Tibial nerve (tissue), 4 donors: Measurements from ENCODE around the gene CARMIL1. TPM values are rescaled to one million over a fixed set of nuclear protein-coding genes. Genes with fewer than 3 reads are reported as not detected.

ENCODE experiments used
- DNase-seq, 2 donors: peaks; one replicate each; pipeline ENCODE4 v3.0.0-alpha.2; 2019; ENCODE audit warnings: low spot score in 2 of 2
- H3K27ac ChIP-seq, 4 donors: fragments of 200-600 bp; sonication (generic) in 3 of 4; one replicate each; pipeline ENCODE4 v1.5.1; 2017 to 2019; ENCODE audit warnings: mild to moderate bottlenecking in 1 of 4
- H3K27me3 ChIP-seq, 2 donors: fragments of 200-600 bp; sonication (generic) in 1 of 2; one replicate each; pipeline versions ENCODE4 v1.5.1 to v1.6.0; 2017 to 2019
- H3K36me3 ChIP-seq, 3 donors: fragments of 200-600 bp; sonication (generic); one replicate each; pipeline ENCODE4 v1.5.1; 2018 to 2019
- H3K4me1 ChIP-seq, 4 donors: fragments of 200-600 bp; sonication (generic) in 3 of 4; one replicate each; pipeline ENCODE4 v1.5.1; 2017 to 2019
- H3K4me3 ChIP-seq, 4 donors: fragments of 200-600 bp; sonication (generic) in 3 of 4; one replicate each; pipeline ENCODE4 v1.5.1; 2017 to 2019; ENCODE audit warnings: mild to moderate bottlenecking in 1 of 4, moderate library complexity in 1 of 4
- H3K9me3 ChIP-seq, 4 donors: fragments of 200-600 bp; sonication (generic) in 3 of 4; one replicate each; pipeline ENCODE4 v1.5.1; 2017 to 2019
- EP300 ChIP-seq, 2 donors: sonication (generic); formaldehyde crosslinking; IDR thresholded peaks; one replicate each; pipeline ENCODE4 v1.6.1; 2017; ENCODE audit warnings: antibody characterized with exemption in 2 of 2, mild to moderate bottlenecking in 1 of 2
- POLR2A ChIP-seq, 2 donors: fragments of 450-650 bp; IDR thresholded peaks; one replicate each; pipeline ENCODE4 v1.6.1; 2017; ENCODE audit warnings: antibody characterized with exemption in 2 of 2, mild to moderate bottlenecking in 2 of 2, moderate library complexity in 2 of 2
- WGBS, 2 donors: methylation state at CpG; one replicate each; pipeline ENCODE4 v1.1.5; 2018; 5-methylcytosine and 5-hydroxymethylcytosine counted together
- total RNA-seq, 4 donors: library from RNA; depleted of rRNA; stranded (reverse); fragments of >200 nt; gene quantifications; one replicate each; pipeline ENCODE4 v1.1.0, GENCODE V29; 2016
- TF ChIP-seq, protein P1 (sequence below), 5 experiments: fragments of 200-600 bp in 3 of 5; fragments of 450-650 bp in 2 of 5; sonication (generic) in 3 of 5; IDR thresholded peaks; one replicate each; pipeline ENCODE4 v1.5.1; 2016 to 2019; ENCODE audit warnings: antibody characterized with exemption in 5 of 5, mild to moderate bottlenecking in 3 of 5, moderate library complexity in 2 of 5

CARMIL1 gene
- total RNA-seq, 4 donors from 2014 or later: 29.1 to 43.5 (median 34.1) TPM

DNA sequence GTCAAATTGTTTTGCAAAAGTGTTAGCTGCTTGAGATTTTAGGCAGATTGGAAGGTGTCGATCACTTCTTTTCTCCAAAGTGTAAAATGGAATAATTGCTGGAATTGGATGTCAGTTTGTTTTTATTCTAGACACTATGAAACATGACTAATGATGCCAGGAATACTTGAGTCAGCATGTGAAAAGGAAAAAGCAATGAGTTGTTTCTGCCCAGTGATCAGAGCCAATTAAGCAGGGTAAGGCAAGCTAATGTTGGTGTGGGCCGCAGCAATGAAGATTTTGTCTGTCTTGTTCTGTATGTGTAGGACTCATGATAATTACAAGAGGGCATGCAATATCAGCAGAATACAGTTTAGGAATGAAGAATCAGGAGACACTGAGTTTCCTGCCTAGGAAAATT is 110.3 kb downstream of the CARMIL1 start:
- Histone ChIP-seq H3K27ac (no peak overlapping the region), H3K36me3 (no peaks in the 10 kb centered on the region), H3K27me3 (no peaks in the 10 kb centered on the region), H3K4me1 (peaks cover 0 to 13% (median 0%) of the 10 kb centered on the region in 4 donors), H3K9me3 (no peaks in the 10 kb centered on the region), H3K4me3 (no peak overlapping the region)
- DNase-seq: no peak
- TF ChIP-seq, protein P1, sequence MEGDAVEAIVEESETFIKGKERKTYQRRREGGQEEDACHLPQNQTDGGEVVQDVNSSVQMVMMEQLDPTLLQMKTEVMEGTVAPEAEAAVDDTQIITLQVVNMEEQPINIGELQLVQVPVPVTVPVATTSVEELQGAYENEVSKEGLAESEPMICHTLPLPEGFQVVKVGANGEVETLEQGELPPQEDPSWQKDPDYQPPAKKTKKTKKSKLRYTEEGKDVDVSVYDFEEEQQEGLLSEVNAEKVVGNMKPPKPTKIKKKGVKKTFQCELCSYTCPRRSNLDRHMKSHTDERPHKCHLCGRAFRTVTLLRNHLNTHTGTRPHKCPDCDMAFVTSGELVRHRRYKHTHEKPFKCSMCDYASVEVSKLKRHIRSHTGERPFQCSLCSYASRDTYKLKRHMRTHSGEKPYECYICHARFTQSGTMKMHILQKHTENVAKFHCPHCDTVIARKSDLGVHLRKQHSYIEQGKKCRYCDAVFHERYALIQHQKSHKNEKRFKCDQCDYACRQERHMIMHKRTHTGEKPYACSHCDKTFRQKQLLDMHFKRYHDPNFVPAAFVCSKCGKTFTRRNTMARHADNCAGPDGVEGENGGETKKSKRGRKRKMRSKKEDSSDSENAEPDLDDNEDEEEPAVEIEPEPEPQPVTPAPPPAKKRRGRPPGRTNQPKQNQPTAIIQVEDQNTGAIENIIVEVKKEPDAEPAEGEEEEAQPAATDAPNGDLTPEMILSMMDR (IDR thresholded peaks at IDR 0.05): no peak
- no peak for TF ChIP-seq POLR2A (IDR thresholded peaks at IDR 0.05)
- peak in 1 of 2 donors; percentile 57 for TF ChIP-seq EP300 (IDR thresholded peaks at IDR 0.05)
- WGBS, 2 donors: 51 to 56% methylated on average over 2 of the region's 2 CpGs

DNA sequence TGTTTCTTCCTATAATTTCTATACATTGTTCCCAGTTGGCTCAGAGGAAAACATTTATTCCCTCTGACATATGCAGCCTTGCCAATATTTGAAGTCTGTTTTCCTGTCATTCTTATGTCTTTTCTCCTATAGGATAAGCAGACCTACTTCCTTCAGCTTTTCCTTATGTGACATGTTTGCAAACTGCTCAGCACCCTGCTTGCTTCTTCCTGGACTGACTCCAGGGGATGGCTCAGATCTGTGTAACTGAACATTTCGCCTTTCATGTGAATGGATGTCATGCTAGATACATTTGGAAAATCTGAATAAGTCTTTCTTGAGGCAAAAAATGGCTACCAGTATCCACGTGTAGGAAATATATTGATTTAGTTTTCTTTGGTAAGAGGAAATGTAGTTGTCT is 113.2 kb downstream of the CARMIL1 start:
- H3K27ac ChIP-seq: no peak overlapping the region
- 60 to 62% methylated on average over 2 of the region's 2 CpGs for WGBS, 2 donors
- no peak overlapping the region for H3K4me3 ChIP-seq
- no peaks in the 10 kb centered on the region for H3K36me3 ChIP-seq
- H3K9me3 ChIP-seq: no peaks in the 10 kb centered on the region
- no peak for TF ChIP-seq POLR2A (IDR thresholded peaks at IDR 0.05)
- TF ChIP-seq, protein P1 (IDR thresholded peaks at IDR 0.05): no peak
- no peak for TF ChIP-seq EP300 (IDR thresholded peaks at IDR 0.05)
- no peak for DNase-seq
- H3K27me3 ChIP-seq: no peaks in the 10 kb centered on the region
- H3K4me1 ChIP-seq: peaks cover 0 to 13% (median 0%) of the 10 kb centered on the region in 4 donors

DNA sequence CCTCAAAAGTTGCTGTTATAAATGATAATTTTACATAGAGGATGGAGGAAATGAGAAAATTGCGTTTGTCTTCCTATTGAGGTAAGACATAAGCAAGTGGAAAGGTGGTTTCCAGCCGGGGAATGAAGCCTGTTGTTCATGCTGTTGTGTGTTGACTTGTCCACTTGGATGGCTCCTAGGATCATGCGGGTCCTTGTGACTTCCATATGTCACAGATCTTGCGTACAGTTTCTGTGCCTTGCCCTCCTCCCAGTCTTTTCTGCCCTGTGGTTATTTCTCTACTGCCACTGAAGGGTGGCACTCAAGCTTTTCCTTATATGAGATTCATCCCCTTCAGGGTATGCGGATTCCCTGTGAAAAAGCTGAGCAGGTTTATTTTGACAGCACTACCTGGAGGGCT is 116.6 kb downstream of the CARMIL1 start:
- TF ChIP-seq EP300 (IDR thresholded peaks at IDR 0.05): no peak
- TF ChIP-seq, protein P1 (IDR thresholded peaks at IDR 0.05): no peak
- no peak for TF ChIP-seq POLR2A (IDR thresholded peaks at IDR 0.05)
- no peaks in the 10 kb centered on the region for H3K36me3 ChIP-seq

DNA sequence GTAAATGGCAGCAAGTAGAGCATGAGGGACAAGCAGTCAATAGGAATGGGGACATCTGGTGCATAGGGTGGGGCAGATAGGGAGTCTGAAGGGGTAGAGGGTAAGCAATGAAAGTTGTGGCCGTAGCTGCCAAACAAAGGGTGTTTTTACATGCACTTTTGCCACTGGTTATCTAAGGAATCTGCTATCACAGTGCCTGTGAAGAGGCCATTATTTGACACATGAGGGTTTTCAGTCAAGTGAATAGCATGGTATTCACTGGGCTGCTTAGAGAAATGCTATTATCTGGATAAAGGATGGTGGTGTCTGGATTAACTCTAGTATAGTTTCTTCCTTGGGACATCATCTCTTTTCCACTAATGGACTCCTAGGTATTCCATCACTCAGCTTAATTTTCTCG is 118.2 kb downstream of the CARMIL1 start:
- Histone ChIP-seq H3K4me3 (no peak overlapping the region), H3K4me1 (no peaks in the 10 kb centered on the region), H3K27ac (no peak overlapping the region), H3K36me3 (no peaks in the 10 kb centered on the region), H3K9me3 (no peaks in the 10 kb centered on the region), H3K27me3 (no peaks in the 10 kb centered on the region)
- TF ChIP-seq EP300 (IDR thresholded peaks at IDR 0.05) (no peak), POLR2A (IDR thresholded peaks at IDR 0.05) (no peak)
- TF ChIP-seq, protein P1 (IDR thresholded peaks at IDR 0.05): no peak
- DNase-seq: no peak
- WGBS, 2 donors: 67 to 69% methylated on average over 2 of the region's 2 CpGs

More for the DNA sequence above, 116.6 kb downstream of the CARMIL1 start:
- Histone ChIP-seq H3K9me3 (no peaks in the 10 kb centered on the region), H3K27ac (no peak overlapping the region), H3K27me3 (no peaks in the 10 kb centered on the region), H3K4me3 (no peak overlapping the region), H3K4me1 (no peaks in the 10 kb centered on the region)
- 82 to 84% methylated on average over 5 of the region's 5 CpGs for WGBS, 2 donors
- DNase-seq: no peak

DNA sequence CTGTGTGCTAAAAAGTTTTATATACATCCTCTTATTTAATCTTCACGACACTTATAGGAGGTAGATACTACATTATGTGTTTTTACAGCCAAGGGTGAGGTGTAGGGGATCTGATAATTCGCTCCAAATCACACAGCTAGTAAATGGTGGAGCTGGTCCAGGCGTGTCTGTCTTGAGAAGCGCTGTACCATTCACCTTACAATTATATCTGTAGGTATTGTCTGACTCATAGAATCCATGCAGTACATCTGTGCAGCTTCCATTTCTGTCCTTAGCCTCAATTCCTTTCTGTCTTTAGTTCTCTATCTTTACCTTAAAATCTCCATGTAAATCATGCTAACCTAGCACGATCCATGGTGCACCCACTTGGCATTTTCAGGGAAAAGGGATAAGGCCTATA is 120.7 kb downstream of the CARMIL1 start:
- WGBS, 2 donors: 94 to 97% methylated on average over 5 of the region's 5 CpGs
- Histone ChIP-seq H3K27me3 (no peaks in the 10 kb centered on the region), H3K9me3 (no peaks in the 10 kb centered on the region), H3K4me3 (no peak overlapping the region), H3K27ac (no peak overlapping the region), H3K36me3 (no peaks in the 10 kb centered on the region), H3K4me1 (peaks cover 0 to 4% (median 0%) of the 10 kb centered on the region in 4 donors)
- DNase-seq: no peak
- TF ChIP-seq POLR2A (IDR thresholded peaks at IDR 0.05) (no peak), EP300 (IDR thresholded peaks at IDR 0.05) (no peak)
- TF ChIP-seq, protein P1 (IDR thresholded peaks at IDR 0.05): no peak
